GOT3 (cell line): ENCODE data around the gene FGD6.
"Not testable (repeated sequence)": the region's sequence is repeated elsewhere in the genome, so short reads cannot be mapped to it uniquely, and the experiment has no call there.

ENCODE experiments used
- DNase-seq: peaks from one replicate; lab custom pipeline; 2025; ENCODE audit warnings: mixed read lengths; lab: John Stamatoyannopoulos, UW

The FGD6 gene

DNA sequence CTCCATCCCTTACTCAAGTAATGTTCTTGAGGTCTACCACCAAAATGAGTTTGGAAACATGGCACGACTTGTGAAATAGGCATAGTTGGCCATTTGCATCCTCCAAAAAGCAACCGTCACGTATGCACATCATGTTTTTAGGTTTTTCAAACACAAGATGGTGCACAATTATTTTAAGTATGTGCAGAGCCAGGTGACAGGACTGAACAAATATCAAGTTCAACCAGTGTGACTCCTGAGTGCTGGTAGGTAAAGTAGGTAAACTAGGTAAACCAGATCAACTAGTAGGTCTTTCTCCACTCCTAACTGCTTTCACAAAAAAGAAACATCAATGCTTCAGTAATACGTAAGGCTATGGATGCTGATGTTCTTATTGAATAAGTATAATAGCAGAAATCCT, 39.1 kb downstream of the FGD6 start:
- DNase-seq: no peak

- DNase-seq: no peak
Measured at GRCh38 chr12:95177201-95177768, 40.0 kb downstream of the FGD6 start.

- DNase-seq: no peak
Measured at GRCh38 chr12:95173392-95174251, 43.6 kb downstream of the FGD6 start.

- DNase-seq: no peak
Measured at GRCh38 chr12:95169368-95169767, 47.9 kb downstream of the FGD6 start.

- DNase-seq: no peak
Measured at GRCh38 chr12:95168746-95169145, 48.5 kb downstream of the FGD6 start.

DNA sequence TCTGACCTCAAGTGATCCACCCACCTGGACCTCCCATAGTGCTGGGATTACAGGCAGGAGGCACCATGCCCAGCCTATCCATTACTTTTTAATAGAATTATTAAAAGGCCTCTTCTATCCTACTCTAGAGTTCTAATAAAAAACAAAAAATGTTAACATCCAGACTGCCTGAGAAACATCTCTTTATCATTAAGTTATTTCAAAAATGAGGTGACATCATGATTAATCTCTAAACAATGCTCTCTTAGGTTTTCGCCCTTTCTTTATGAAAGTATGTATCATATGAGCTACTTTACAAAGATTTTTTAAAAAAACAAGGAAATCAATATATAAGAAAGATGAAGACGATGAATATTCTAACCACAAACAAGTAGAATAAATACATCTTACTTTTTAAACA, 52.6 kb downstream of the FGD6 start:
- DNase-seq: no peak

GRCh38 chr12:95158919-95159318, 58.3 kb downstream of the FGD6 start:
- DNase-seq: no peak

- no peak for DNase-seq
Measured at GRCh38 chr12:95151821-95152220, 65.4 kb downstream of the FGD6 start.

DNA sequence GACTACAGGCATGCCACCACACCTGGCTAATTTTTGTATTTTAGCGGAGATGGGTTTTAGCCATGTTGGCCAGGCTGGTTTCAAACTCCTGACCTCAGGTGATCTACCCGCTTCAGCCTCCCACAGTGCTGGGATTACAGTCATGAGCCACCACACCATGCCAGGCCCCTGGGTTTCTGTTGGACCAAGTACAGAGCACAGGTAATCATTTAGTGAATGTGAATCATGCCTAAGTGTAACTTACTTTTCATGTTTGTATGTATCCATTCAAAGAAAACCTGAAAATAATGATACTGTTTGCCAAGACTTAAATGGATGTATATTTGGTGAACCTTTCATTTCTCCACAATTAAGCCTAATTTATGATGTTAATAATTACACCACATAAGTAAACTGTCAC, 65.9 kb downstream of the FGD6 start:
- no peak for DNase-seq

- no peak for DNase-seq
Measured at GRCh38 chr12:95150501-95150900, 66.8 kb downstream of the FGD6 start.

DNA sequence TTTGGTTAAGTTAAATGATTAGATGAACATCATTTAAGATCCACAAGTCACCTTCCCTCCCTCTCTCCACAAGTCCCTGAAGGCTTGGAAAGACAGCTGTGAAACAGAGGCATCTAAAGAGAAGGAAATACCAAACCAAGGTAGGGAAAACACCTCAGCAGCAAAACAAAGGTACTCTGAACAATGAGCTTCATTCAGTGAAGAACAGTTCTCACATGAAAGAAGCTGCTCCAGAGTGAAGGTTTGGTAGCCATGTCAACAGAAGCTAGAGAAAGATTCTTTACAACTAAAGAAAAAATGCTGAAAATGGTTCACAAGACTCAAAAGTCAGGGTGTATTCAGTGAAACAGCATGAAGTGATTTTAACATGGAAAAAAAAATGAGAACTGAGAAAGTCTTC, 69.4 kb downstream of the FGD6 start:
- no peak for DNase-seq

DNA sequence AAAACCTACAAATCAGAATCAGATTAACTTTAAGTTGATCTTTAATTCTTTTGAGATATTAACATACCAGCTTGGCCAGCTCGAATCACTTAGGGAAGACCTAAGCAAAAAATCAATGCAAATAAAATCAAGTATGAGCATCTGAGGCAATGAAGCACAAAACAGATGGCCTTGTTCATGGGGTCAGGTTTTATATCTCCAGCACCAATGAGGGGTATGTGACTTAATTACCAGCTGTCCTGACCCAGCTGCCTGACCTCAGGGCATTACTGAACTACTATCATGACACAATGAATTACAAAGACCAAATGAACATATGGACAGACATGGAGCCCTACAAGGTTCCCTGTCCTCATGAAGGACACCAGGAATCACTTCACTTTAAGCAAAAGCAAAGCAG, 70.5 kb downstream of the FGD6 start:
- no peak for DNase-seq

GRCh38 chr12:95143621-95144205, 73.6 kb downstream of the FGD6 start:
- no peak for DNase-seq

- DNase-seq: no peak
Measured at GRCh38 chr12:95142431-95143151, 74.7 kb downstream of the FGD6 start.

DNA sequence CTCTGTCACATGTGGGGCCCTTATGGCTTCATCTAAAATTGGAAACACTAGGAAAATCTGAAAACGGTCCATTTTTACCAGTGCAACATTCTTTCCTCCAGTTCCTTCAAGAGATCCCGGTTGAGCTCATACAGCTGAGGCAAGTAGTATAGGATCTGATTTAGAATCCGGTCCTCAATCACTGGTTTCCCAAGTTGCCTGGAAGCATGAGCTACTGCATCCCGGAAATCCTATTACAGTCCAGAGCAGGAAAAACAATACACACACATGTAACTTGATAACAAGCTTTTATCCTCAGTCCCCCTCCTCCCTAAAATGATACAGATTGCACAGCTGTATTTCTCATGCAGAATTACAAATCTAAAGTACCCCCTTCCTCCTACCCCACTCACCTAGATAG, 76.0 kb downstream of the FGD6 start:
- no peak for DNase-seq

DNA sequence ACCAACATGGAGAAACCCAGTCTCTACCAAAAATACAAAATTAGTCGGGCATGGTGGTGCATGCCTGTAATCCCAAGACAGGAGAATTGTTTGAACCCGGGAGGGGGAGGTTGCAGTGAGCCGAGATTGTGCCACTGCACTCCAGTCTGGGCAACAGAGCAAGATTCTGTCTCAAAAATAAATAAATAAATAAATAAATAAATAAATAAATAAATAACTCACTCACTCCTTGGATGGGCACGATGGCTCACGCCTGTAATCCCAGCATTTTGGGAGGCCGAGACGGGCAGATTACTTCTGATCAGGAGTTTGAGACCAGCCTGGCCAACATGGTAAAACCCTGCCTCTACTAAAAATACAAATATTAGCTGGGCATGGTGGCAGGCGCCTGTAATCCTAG, 79.2 kb downstream of the FGD6 start:
- DNase-seq: not testable (repeated sequence)

GRCh38 chr12:95136598-95136997, 80.7 kb downstream of the FGD6 start:
- DNase-seq: no peak

DNA sequence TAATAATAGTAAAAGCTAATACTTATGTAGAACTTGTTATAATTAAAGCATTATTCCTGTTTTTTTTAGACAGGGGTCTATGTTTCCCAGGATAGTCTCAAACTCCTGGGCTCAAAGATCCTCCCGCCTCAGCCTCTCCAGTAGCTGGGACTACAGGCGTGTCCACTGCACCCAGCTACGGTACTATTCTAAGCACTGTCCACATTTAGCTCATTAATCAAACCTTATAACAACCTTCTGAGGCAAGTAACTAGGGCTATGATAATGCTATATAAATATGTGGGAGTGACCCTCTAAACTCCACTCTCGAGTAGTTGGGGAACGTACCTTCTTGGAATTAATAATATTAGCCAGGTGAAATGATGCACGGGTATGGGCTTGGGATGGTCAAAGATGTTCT, 83.2 kb downstream of the FGD6 start:
- DNase-seq: no peak

GRCh38 chr12:95131589-95132340, 85.5 kb downstream of the FGD6 start:
- no peak for DNase-seq

DNA sequence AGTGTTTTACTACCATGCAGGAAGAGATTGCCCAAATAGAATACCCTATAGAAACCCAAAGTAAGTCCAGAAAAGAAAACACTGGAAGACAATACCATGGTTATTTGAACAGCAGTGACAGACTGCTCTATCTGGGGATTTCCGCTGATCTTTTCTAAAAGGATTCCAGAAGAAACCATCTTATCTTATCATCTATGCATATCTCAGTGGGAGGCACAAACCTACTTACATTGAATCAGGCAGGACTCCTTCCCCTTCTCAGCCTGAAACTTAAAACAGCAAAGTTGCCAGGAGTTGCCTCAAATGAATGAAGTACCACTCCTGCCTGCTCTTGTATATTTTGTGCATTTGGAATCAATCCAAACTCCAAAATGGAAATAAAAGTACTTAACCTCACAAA, 87.2 kb downstream of the FGD6 start:
- DNase-seq: no peak

DNA sequence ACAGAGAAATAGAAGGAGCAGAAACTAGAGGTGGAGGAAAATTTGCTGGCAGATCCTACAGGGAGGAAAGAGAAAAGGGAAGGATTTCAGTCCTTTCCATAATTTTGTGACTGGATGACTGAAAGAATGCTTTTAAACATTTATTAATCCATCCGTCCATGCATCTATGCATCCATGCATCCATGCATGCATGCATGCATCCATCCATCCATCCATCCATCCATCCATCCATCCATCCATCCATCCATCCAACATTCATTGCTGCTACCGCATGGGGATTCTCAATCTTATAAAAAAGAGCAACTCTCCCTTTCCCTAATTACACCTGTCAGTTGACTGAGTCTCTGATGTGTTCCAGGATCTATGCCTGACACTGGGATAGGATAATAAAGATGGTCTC, 88.2 kb downstream of the FGD6 start:
- no peak for DNase-seq

GRCh38 chr12:95126736-95127135, 90.5 kb downstream of the FGD6 start:
- DNase-seq: no peak
